Stimulated activated CD8-positive, alpha-beta memory T cell treated with anti-CD3 and anti-CD28 coated beads, Interleukin-12 subunit alpha, Interleukin-12 subunit beta, amount 100 ng/mL, for 4 hours (primary cell): ENCODE data around the gene ANKRD6.
A peak's percentile ranks its signal among the peaks of the same experiment; 100 is the strongest.
"Not testable (repeated sequence)": the region's sequence is repeated elsewhere in the genome, so short reads cannot be mapped to it uniquely, and the experiment has no call there.

Experiments
- DNase-seq: peaks from one replicate; pipeline ENCODE4 v3.0.0-alpha.2; 2020; ENCODE audit warnings: low read depth

Gene ANKRD6

DNA sequence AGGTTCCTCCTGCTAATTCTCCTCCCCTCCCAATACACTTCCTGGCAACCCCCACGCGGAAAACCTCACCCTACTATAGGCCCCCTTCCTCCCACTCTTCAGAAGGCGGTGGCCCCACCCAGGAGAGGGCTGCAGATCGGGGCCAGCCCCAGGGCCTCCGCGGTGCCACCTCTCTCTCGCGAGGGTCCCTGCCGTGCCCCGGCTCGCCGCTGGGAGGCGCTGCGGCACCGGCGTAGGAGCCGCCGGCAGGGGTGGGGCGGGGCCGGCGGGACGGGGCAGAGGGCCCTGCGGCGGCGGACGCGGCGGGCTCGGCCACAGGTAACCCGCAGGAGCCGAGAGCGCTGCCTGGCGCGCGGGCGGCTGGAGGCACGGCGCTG is at the start of gene ANKRD6:
Gene ANKRD6, plus strand, starts transcription at position 278 of the 377 bp plus-strand sequence. CDS start 133,825 bp downstream, outside the sequence.
- peak; percentile 78 for DNase-seq

- DNase-seq, result no peak
Observed at GRCh38 chr6:89385156-89385667, 47.7 kb upstream of the ANKRD6 start.

DNA sequence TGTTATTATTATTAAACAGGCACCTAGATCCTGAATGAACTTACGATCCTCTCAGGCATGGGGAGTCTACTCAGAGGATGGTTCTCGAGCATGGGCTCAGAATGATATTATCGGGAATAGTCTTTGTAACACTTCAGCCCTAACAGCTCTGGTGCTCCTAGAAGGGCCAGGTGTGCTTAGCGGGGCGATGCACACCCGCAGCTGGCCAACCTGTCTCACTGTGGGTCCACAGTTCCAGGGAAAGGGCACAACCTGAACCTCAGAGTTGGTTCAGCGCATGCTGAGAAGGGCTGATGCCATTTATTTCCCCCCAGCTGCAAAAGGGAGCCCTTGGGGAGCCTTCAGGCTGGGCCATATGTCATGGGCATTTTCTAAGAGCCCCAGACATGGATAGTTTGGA is 47.1 kb upstream of the ANKRD6 start:
- DNase-seq, result no peak

- no peak for DNase-seq
Observed at GRCh38 chr6:89386917-89387491, 45.9 kb upstream of the ANKRD6 start.

GRCh38 chr6:89387516-89388201 is 45.3 kb upstream of the ANKRD6 start:
- DNase-seq, result no peak

DNA sequence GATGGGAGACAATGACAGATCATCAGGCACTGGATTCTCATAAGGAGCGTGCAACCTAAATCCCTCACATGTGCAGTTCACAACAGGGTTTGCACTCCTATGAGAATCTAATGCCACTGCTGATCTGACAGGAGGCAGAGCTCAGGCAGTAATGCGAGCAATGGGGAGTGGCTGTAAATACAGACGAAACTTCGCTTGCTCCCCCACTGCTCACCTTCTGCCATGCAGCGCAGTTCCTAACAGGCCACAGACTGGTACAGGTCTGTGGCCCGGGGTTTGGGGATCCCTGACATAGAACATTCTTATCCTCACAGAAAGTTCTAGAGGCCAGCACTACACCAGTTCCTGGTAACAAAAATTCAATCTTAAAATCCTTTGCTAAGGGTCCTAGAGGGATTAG is 44.1 kb upstream of the ANKRD6 start:
- no peak for DNase-seq

DNA sequence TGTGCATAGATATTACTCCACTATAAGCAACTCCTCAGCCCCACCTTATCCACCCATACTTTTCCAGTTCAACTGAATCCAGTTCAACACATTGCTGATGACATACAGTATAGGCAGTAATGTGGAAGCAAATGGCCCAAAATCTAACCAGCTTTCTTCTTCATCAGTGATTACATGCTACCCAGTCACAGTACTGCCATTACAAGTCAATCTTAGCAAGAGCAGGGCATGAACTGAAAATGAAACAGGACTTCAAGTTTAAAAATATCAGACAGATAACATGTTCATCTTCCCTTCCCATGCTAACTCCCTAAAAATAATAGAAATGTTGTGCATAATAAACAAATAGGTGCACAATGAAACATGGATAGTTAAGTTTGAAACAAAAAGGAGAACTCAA is 40.1 kb upstream of the ANKRD6 start:
- DNase-seq, result no peak

DNA sequence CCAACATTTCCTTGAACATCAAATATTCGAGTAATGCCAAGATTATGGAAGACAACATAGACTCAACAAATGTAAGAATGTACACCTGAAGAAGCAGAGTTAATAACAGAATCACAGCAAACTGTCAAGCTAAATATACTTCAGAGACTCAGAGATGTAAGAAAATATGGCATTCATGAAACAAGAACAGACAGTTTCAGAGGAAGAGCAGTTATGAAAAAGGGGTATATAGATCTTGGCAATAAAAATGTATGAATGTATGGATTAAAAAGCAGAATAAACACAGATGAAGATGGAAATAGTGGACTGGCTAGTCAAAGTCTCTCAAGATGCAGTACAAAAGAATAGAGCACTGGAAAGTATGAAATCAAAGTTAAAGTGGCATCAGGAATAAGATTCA is 39.3 kb upstream of the ANKRD6 start:
- DNase-seq, result no peak

DNA sequence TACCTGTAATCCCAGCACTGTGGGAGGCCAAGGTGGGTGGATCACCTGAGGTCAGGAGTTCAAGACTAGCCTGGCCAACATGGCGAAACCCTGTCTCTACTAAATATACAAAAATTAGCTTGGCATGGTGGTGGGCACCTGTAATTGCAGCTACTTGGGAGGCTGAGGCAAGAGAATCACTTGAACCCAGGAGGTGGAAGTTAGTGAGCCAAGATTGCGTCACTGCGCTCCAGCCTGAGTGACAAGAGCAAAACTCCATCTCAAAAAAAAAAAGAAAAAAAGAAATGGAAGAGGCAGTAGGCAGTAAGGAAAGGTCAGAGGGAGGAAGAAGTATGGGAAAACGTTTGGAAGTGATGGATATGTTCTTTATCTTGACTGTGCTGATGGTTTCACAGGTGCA is 35.1 kb upstream of the ANKRD6 start:
- not testable (repeated sequence) for DNase-seq

- DNase-seq, result no peak
Observed at GRCh38 chr6:89398762-89399525, 34.0 kb upstream of the ANKRD6 start.

- DNase-seq, result no peak
Observed at GRCh38 chr6:89400050-89400449, 32.9 kb upstream of the ANKRD6 start.

DNA sequence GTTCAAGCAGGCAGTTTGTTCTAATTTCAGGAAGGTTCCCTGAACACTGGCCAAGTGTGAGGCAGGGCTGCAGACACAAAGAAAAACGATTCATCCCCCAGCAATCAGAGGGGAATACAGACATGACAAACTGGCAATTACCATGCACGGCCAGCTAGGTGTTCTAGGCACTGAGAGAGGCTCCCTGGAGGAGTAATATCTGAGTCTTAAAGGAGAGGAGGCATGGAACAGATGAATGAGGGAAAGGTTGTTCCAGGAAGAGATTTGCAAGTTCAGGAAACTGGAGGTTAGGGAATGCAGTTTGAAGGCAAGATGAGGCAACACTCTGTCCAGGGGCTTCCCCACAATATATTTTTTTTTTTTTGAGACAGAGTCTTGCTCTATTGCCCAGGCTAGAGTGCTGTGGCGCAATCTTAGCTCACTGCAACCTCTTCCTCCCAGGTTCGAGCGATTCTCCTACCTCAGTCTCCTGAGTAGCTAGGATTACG is 32.0 kb upstream of the ANKRD6 start:
- no peak for DNase-seq

- no peak for DNase-seq
Observed at GRCh38 chr6:89402776-89403175, 30.2 kb upstream of the ANKRD6 start.

DNA sequence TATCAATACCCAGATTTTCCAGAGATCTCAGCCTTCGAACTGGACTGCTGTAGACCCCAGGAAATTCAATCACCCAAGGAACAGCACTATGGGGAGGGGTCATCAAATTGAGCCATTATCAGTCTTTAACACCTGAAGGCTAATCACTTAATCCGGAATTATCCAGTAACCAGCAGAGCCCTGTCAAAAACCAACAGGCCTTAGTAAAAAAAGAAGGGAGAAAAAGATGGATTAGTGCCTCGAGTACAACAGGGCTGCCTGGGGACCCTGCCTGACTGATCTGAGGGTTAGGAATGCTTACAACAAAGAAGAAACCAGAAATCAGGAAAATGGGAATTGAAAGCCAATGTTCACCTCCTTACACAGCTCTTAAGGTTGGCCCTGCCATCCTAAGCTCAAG is 28.4 kb upstream of the ANKRD6 start:
- DNase-seq, result no peak

DNA sequence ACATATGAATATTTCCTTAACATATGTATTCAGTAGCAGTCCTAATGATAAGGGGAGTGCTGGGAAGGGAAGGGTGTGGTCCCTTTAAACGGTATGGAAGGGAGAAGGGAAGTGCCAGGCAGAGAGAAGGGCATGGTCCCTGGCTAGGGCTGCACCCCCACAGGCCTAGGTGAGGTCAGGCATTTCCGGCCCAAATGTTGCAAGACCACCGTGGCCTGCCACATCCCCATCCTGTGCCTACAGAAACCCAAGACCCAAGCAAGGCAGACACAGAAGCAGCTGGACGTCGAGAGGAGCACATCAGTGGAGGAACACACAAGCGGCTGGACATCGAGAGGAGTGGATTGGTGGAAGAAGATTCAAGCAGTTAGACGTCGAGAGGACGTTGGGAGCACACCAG is 26.8 kb upstream of the ANKRD6 start:
- no peak for DNase-seq

DNA sequence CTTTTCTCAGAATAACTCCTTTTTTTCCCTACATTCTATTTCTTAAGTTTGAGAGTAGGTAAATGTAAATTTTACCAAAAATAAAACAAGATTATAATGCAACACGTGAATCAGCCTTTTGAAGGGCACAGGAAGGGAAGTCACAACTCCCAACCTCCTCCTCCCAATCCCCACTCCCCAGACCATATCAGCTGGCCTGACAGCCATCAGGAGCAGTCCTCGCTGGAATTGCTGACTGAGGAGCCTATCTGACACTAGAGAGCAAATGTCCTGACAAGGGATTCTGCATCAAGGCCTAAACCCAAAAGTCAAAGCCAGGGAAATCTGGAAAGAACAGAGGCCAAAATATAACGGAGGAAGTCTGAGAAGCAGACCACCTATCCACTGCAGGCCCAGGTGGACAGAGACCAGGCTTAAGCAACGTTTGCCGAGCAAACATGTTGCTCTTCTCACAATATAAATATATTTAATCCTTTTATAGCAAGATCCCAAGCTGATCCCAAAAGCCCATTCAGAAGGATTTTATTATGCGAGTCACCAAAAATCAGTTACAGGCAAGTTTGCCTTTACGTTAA is 23.4 kb upstream of the ANKRD6 start:
- DNase-seq, result no peak

- DNase-seq, result no peak
Observed at GRCh38 chr6:89410231-89410761, 22.7 kb upstream of the ANKRD6 start.

- no peak for DNase-seq
Observed at GRCh38 chr6:89410788-89411144, 22.2 kb upstream of the ANKRD6 start.

GRCh38 chr6:89411145-89412070 is 21.5 kb upstream of the ANKRD6 start:
- DNase-seq, result peak; percentile 14

- DNase-seq, result peak; percentile 32
Observed at GRCh38 chr6:89412071-89413005, 20.6 kb upstream of the ANKRD6 start, which contains the start of gene RRAGD. Gene RRAGD, minus strand, starts transcription at chr6:89412273. Its CDS starts 280 bp downstream, at chr6:89411993.
